Measurements from ENCODE around the gene KIAA1143. TPM values are rescaled to one million over a fixed set of nuclear protein-coding genes. Genes with fewer than 3 reads are reported as not detected.

The KIAA1143 gene
- total and polyA plus RNA-seq, 4 donors, result 32.8 to 44.7 (median 42.6) TPM

DNA sequence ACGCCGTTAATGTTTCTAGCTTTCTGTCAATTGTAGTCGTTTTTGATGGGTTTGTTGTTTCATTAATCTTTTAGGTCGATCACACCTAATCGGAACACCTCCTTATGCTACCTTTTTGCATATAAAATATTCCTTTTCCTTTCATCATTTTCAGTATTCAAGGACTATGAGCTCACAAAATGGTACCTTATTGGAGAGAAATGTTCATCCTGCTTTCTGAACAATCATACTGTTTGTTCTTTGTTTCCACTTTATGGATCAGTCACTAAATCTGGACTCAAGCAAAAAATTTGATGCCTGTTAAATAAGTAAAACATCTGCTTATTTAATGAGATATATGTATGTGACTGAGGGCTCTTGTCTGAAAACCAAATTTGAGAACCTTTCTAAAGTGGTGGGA is 1.3 kb upstream of the KIAA1143 start:
- WGBS (ENCODE audit: insufficient coverage), result 60% methylated on average over 2 of the region's 5 CpGs
- H3K9me3 ChIP-seq (ENCODE audit: control insufficient read depth, insufficient read depth, low read length), result peaks cover 3% of the 10 kb centered on the region
- no peak overlapping the region for H3K27ac ChIP-seq (ENCODE audit: low read depth, low read length)
- H3K4me3 ChIP-seq (ENCODE audit: low read depth, low read length), result peak overlapping the region; percentile 70
- peaks cover 12% of the 10 kb centered on the region for H3K4me1 ChIP-seq (ENCODE audit: control insufficient read depth, insufficient read depth, low read length)
- H3K27me3 ChIP-seq (ENCODE audit: control insufficient read depth, insufficient read depth, low read length), result no peaks in the 10 kb centered on the region
- no peak for DNase-seq (ENCODE audit: low read depth in 4 of 6, low spot score in 6 of 6)
- H3K36me3 ChIP-seq (ENCODE audit: control insufficient read depth, insufficient read depth, low read length), result peaks cover 4% of the 10 kb centered on the region

DNA sequence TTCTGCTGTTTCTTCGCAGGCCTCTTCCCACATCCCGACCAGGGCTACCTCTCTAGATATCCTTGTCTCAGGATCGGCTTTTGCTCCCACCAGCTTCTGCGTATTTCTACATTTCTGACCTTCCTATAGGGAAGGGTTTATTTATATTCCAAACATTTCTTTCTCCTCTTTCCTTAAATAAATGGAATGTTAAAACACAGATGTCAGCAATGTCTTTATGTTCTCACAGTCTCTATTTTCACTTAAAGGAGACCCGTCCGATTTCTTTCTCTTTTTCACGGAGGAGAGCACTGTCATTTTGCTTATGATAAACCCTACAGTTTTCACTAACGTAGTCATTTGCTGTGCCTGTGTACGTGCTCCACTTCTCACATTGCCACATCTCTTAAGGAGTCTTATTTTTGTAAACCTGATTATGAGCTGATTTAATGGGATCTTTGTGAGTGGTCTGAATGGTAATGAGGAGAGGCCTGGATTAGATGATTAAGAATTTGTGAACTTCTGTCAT is 805 bp upstream of the KIAA1143 start:
- H3K9me3 ChIP-seq (ENCODE audit: control insufficient read depth, insufficient read depth, low read length), result peaks cover 3% of the 10 kb centered on the region
- 0% methylated on average over 3 of the region's 9 CpGs for WGBS (ENCODE audit: insufficient coverage)
- peaks cover 12% of the 10 kb centered on the region for H3K4me1 ChIP-seq (ENCODE audit: control insufficient read depth, insufficient read depth, low read length)
- no peaks in the 10 kb centered on the region for H3K27me3 ChIP-seq (ENCODE audit: control insufficient read depth, insufficient read depth, low read length)
- peak overlapping the region; percentile 31 for H3K27ac ChIP-seq (ENCODE audit: low read depth, low read length)
- no peak for DNase-seq (ENCODE audit: low read depth in 4 of 6, low spot score in 6 of 6)
- H3K36me3 ChIP-seq (ENCODE audit: control insufficient read depth, insufficient read depth, low read length), result peaks cover 4% of the 10 kb centered on the region
- H3K4me3 ChIP-seq (ENCODE audit: low read depth, low read length), result peak overlapping the region; percentile 70

GRCh38 chr3:44761101-44761423 is 357 bp downstream of the KIAA1143 start:
- no peak for DNase-seq (ENCODE audit: low read depth in 4 of 6, low spot score in 6 of 6)
- Histone ChIP-seq H3K27me3 (ENCODE audit: control insufficient read depth, insufficient read depth, low read length) (no peaks in the 10 kb centered on the region), H3K9me3 (ENCODE audit: control insufficient read depth, insufficient read depth, low read length) (peaks cover 5% of the 10 kb centered on the region), H3K4me1 (ENCODE audit: control insufficient read depth, insufficient read depth, low read length) (peaks cover 12% of the 10 kb centered on the region), H3K36me3 (ENCODE audit: control insufficient read depth, insufficient read depth, low read length) (peaks cover 4% of the 10 kb centered on the region), H3K4me3 (ENCODE audit: low read depth, low read length) (peak overlapping the region; percentile 70), H3K27ac (ENCODE audit: low read depth, low read length) (peak overlapping the region; percentile 31)
- under 1% methylated on average over 10 of the region's 15 CpGs for WGBS (ENCODE audit: insufficient coverage)

DNA sequence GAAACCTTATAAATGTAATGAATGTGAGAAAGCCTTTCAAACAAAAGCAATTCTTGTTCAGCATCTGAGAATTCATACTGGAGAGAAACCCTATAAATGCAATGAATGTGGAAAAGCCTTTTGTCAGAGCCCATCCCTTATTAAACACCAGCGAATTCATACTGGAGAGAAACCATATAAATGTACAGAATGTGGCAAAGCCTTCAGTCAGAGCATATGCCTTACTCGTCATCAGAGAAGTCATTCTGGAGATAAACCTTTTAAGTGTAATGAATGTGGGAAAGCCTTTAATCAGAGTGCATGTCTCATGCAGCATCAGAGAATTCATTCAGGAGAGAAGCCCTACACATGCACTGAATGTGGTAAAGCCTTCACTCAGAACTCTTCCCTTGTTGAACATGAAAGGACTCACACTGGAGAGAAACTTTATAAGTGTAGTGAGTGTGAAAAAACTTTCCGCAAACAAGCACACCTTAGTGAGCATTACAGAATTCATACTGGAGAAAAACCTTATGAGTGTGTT is 26.7 kb downstream of the KIAA1143 start:
- Histone ChIP-seq H3K36me3 (ENCODE audit: control insufficient read depth, insufficient read depth, low read length) (peaks cover 18% of the 10 kb centered on the region), H3K9me3 (ENCODE audit: control insufficient read depth, insufficient read depth, low read length) (peaks cover 32% of the 10 kb centered on the region), H3K4me1 (ENCODE audit: control insufficient read depth, insufficient read depth, low read length) (no peaks in the 10 kb centered on the region), H3K4me3 (ENCODE audit: low read depth, low read length) (no peak overlapping the region), H3K27me3 (ENCODE audit: control insufficient read depth, insufficient read depth, low read length) (no peaks in the 10 kb centered on the region), H3K27ac (ENCODE audit: low read depth, low read length) (no peak overlapping the region)
- DNase-seq (ENCODE audit: low read depth in 4 of 6, low spot score in 6 of 6), result no peak
- WGBS (ENCODE audit: insufficient coverage), result 100% methylated on average over 1 of the region's 3 CpGs

DNA sequence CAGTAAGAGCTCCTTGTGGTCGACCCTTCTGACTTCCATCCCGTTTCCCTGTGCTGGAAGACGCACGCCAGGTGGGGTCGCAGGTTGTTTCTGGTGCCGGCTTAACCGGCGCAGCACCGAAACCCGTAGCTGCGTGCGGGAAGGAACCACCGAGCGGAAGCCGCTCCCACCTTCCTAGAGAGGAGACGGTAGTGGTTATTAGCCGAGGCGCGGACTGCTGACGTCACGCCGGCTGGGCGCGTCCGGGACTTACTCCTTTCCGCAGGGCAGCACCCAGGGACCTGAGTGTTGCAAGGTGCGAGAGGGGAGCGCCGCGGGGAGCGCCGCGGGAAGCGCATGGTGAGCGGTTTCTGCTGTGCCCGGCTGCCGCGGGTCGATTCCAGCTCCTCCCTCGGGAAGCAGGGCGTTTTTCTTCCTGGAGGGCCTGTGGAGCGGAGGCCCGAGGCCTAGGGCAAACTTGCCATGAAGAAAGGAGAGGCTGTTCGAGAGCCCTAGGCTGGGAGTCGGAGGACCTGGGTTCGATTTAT is 32.0 kb downstream of the KIAA1143 start, which contains the start of gene ZNF501:
Gene ZNF501, plus strand, starts transcription at position 252 of the 527 bp plus-strand sequence. CDS start 4,787 bp downstream, outside the sequence.
- peaks cover 10% of the 10 kb centered on the region for H3K36me3 ChIP-seq (ENCODE audit: control insufficient read depth, insufficient read depth, low read length)
- peaks cover 8% of the 10 kb centered on the region for H3K9me3 ChIP-seq (ENCODE audit: control insufficient read depth, insufficient read depth, low read length)
- peaks cover 4% of the 10 kb centered on the region for H3K4me1 ChIP-seq (ENCODE audit: control insufficient read depth, insufficient read depth, low read length)
- peak within 1 kb of the TSS; percentile 37 for H3K27ac ChIP-seq (ENCODE audit: low read depth, low read length)
- WGBS (ENCODE audit: insufficient coverage), result 0% methylated on average over 45 of the region's 46 CpGs
- peak within 1 kb of the TSS; percentile 94 for H3K4me3 ChIP-seq (ENCODE audit: low read depth, low read length)
- peak; percentile 84 to 98 (median 90) for DNase-seq (ENCODE audit: low read depth in 4 of 6, low spot score in 6 of 6)
- H3K27me3 ChIP-seq (ENCODE audit: control insufficient read depth, insufficient read depth, low read length), result no peaks in the 10 kb centered on the region

DNA sequence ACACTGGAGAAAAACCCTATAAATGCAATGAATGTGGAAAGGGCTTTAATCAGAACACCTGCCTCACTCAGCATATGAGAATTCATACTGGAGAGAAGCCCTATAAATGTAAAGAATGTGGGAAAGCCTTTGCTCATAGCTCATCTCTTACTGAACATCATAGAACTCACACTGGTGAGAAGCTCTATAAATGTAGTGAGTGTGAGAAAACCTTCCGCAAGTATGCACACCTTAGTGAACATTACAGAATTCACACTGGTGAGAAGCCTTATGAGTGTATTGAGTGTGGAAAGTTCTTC is 39.4 kb downstream of the KIAA1143 start:
- no peak overlapping the region for H3K4me3 ChIP-seq (ENCODE audit: low read depth, low read length)
- peaks cover 43% of the 10 kb centered on the region for H3K9me3 ChIP-seq (ENCODE audit: control insufficient read depth, insufficient read depth, low read length)
- H3K36me3 ChIP-seq (ENCODE audit: control insufficient read depth, insufficient read depth, low read length), result peaks cover 18% of the 10 kb centered on the region
- H3K27ac ChIP-seq (ENCODE audit: low read depth, low read length), result no peak overlapping the region
- DNase-seq (ENCODE audit: low read depth in 4 of 6, low spot score in 6 of 6), result no peak
- no peaks in the 10 kb centered on the region for H3K4me1 ChIP-seq (ENCODE audit: control insufficient read depth, insufficient read depth, low read length)
- H3K27me3 ChIP-seq (ENCODE audit: control insufficient read depth, insufficient read depth, low read length), result no peaks in the 10 kb centered on the region
- no CpG with 5 or more reads among the region's 1 CpG for WGBS (ENCODE audit: insufficient coverage)

DNA sequence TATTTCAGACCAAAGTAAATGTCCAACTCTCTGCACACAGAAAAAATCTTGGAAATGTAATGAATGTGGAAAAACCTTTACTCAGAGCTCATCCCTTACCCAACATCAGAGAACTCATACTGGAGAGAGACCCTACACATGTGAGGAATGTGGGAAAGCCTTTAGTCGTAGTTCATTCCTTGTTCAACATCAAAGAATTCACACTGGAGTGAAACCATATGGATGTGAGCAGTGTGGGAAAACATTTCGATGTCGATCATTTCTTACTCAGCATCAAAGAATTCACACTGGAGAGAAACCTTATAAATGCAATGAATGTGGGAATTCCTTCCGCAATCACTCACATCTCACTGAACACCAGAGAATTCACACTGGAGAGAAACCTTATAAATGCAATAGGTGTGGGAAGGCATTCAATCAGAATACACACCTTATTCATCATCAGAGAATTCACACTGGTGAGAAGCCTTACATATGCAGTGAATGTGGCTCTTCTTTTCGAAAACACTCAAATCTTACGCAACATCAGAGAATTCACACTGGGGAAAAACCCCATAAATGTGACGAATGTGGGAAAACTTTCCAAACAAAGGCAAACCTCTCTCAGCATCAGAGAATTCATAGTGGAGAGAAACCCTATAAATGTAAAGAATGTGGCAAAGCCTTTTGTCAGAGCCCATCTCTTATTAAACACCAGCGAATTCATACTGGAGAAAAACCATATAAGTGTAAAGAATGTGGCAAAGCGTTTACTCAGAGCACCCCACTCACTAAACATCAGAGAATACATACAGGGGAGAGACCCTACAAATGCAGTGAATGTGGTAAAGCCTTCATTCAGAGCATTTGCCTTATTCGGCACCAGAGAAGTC is 40.0 kb downstream of the KIAA1143 start:
- Histone ChIP-seq H3K27ac (ENCODE audit: low read depth, low read length) (no peak overlapping the region), H3K4me3 (ENCODE audit: low read depth, low read length) (no peak overlapping the region), H3K36me3 (ENCODE audit: control insufficient read depth, insufficient read depth, low read length) (peaks cover 18% of the 10 kb centered on the region), H3K9me3 (ENCODE audit: control insufficient read depth, insufficient read depth, low read length) (peaks cover 43% of the 10 kb centered on the region), H3K4me1 (ENCODE audit: control insufficient read depth, insufficient read depth, low read length) (no peaks in the 10 kb centered on the region), H3K27me3 (ENCODE audit: control insufficient read depth, insufficient read depth, low read length) (no peaks in the 10 kb centered on the region)
- no CpG with 5 or more reads among the region's 10 CpGs for WGBS (ENCODE audit: insufficient coverage)
- peak in 1 of 6 donors; percentile 2 for DNase-seq (ENCODE audit: low read depth in 4 of 6, low spot score in 6 of 6)

- H3K27ac ChIP-seq (ENCODE audit: low read depth, low read length), result peak within 1 kb of the TSS; percentile 71
- H3K4me3 ChIP-seq (ENCODE audit: low read depth, low read length), result peak within 1 kb of the TSS; percentile 82
- WGBS (ENCODE audit: insufficient coverage), result under 1% methylated on average over 36 of the region's 36 CpGs
- no peaks in the 10 kb centered on the region for H3K27me3 ChIP-seq (ENCODE audit: control insufficient read depth, insufficient read depth, low read length)
- DNase-seq (ENCODE audit: low read depth in 4 of 6, low spot score in 6 of 6), result peak; percentile 82 to 98 (median 88)
- H3K4me1 ChIP-seq (ENCODE audit: control insufficient read depth, insufficient read depth, low read length), result peaks cover 8% of the 10 kb centered on the region
- H3K36me3 ChIP-seq (ENCODE audit: control insufficient read depth, insufficient read depth, low read length), result peaks cover 2% of the 10 kb centered on the region
- H3K9me3 ChIP-seq (ENCODE audit: control insufficient read depth, insufficient read depth, low read length), result peaks cover 2% of the 10 kb centered on the region
Observed at GRCh38 chr3:44712455-44713075, 48.9 kb downstream of the KIAA1143 start, which contains the start of gene ZNF502. Gene ZNF502, plus strand, starts transcription at chr3:44712660. Its CDS starts 7,602 bp downstream, at chr3:44720262.

All from spinal cord (tissue), 10 donors.